ENCODE results near the gene ELMOD3. TPM values are rescaled to one million over a fixed set of nuclear protein-coding genes. Genes with fewer than 3 reads are reported as not detected.
A peak's percentile ranks its signal among the peaks of the same experiment; 100 is the strongest.

ELMOD3 gene
- polyA plus RNA-seq, 1 of the 3 experiments (the other 2 are of a cell fraction) = 15.4 TPM

DNA sequence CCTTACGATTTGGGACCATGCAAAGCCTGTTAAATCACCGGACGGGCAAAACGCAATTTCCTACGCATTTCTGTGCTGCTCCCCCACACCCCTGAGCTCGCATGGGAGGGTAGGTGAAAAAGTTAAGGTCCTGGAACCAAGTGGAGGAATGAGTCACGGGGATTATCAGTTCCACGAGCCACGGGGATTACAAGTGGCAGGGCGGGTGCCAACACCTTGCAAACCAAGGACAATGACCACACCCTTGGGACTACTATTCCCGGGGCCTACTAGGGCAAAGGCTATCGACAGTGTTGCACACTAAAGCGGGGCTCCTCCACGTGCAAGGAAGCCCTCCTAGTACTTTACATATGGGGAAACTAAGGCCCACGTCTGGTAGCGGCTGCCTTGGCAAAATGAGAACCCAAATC lies 688 bp upstream of the ELMOD3 start (continued):
- TF ChIP-seq TEAD4 (IDR thresholded peaks at IDR 0.05; ENCODE audit: borderline replicate concordance, insufficient read depth) (no peak), EZH2phosphoT487 (IDR thresholded peaks at IDR 0.05; ENCODE audit: borderline replicate concordance, low read depth) (no peak), GABPA (IDR thresholded peaks at IDR 0.05; ENCODE audit: low read depth) (no peak), FOXJ3 (CRISPR knock-in tag; IDR thresholded peaks at IDR 0.05) (no peak), FOSL2 (IDR thresholded peaks at IDR 0.05; ENCODE audit: borderline replicate concordance, low read depth) (no peak), TCF12 (IDR thresholded peaks at IDR 0.05) (no peak)

- no peaks in the 10 kb centered on the region for H3F3A ChIP-seq (replicated peaks; ENCODE audit: insufficient read depth)
- DNase-seq = no peak
- H3K9me3 ChIP-seq = no peaks in the 10 kb centered on the region
- TF ChIP-seq GABPA (IDR thresholded peaks at IDR 0.05; ENCODE audit: low read depth) (no peak), ZBTB33 (IDR thresholded peaks at IDR 0.05; ENCODE audit: borderline replicate concordance, low read depth) (no peak), CHD2 (IDR thresholded peaks at IDR 0.05; ENCODE audit: low read length, partially characterized antibody) (no peak), RCOR1 (IDR thresholded peaks at IDR 0.05; ENCODE audit: low read length) (no peak), USF1 (IDR thresholded peaks at IDR 0.05; ENCODE audit: borderline replicate concordance, low read depth) (no peak), ELF1 (IDR thresholded peaks at IDR 0.05) (no peak), GATA2 (CRISPR knock-in tag; IDR thresholded peaks at IDR 0.05) (no peak), TEAD4 (IDR thresholded peaks at IDR 0.05; ENCODE audit: borderline replicate concordance, insufficient read depth) (no peak), NFIC (IDR thresholded peaks at IDR 0.05; ENCODE audit: borderline replicate concordance) (no peak), FOXJ3 (CRISPR knock-in tag; IDR thresholded peaks at IDR 0.05) (no peak), EP300 (IDR thresholded peaks at IDR 0.05; ENCODE audit: borderline replicate concordance in 1 of 2, low read depth in 1 of 2, low read length in 1 of 2) (no peak)
- TF ChIP-seq, protein P1, sequence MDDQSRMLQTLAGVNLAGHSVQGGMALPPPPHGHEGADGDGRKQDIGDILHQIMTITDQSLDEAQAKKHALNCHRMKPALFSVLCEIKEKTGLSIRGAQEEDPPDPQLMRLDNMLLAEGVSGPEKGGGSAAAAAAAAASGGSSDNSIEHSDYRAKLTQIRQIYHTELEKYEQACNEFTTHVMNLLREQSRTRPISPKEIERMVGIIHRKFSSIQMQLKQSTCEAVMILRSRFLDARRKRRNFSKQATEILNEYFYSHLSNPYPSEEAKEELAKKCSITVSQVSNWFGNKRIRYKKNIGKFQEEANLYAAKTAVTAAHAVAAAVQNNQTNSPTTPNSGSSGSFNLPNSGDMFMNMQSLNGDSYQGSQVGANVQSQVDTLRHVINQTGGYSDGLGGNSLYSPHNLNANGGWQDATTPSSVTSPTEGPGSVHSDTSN (IDR thresholded peaks at IDR 0.05) = no peak
- peaks cover 5 to 10% of the 10 kb centered on the region in 2 experiments; a peak in 2 of 4 replicates for H3K4me1 ChIP-seq (ENCODE audit: control insufficient read depth in 1 of 2, insufficient read depth in 2 of 2, low read depth in 1 of 2, low read length in 1 of 2)
- H3K27ac ChIP-seq (ENCODE audit: low read depth in 2 of 2, low read length in 1 of 2) = peak overlapping the region in 1 of 2 experiments; percentile 42; a peak in 1 of 4 replicates
- H3K4me3 ChIP-seq (ENCODE audit: low read depth in 2 of 2, low read length in 1 of 2) = peak overlapping the region; percentile 75 to 89
- no peaks in the 10 kb centered on the region for H4K20me1 ChIP-seq (ENCODE audit: insufficient read depth)
- ChIA-PET POLR2A (interaction anchor here (1.0 to 2.5 kb wide), 7 partner anchors 14 to 257 kb away, joined by 3 to 14 read pairs (median 5); partner anchors contain the start of genes C2orf68, MAT2A, SH2D6 and TGOLN2), CTCF (interaction anchor here (0.8 to 1.4 kb wide), 4 partner anchors 11 to 64 kb away, joined by 3 to 5 read pairs (median 4); partner anchors contain the start of gene TGOLN2)
- H3K9me2 ChIP-seq = no peaks in the 10 kb centered on the region
- no peaks in the 10 kb centered on the region for H3K27me3 ChIP-seq (ENCODE audit: insufficient read depth)
- H3K79me2 ChIP-seq (ENCODE audit: insufficient read depth) = peaks cover 63% of the 10 kb centered on the region
- 16% methylated on average over 3 of the region's 10 CpGs for WGBS (ENCODE audit: low lambda C conversion rate)
- H2AFZ ChIP-seq (ENCODE audit: low read depth) = peak overlapping the region; percentile 80
- H3K4me2 ChIP-seq = peak overlapping the region; percentile 82
- H3K36me3 ChIP-seq (replicated peaks in 1 of 2; ENCODE audit: control insufficient read depth in 1 of 2, insufficient read depth in 2 of 2, low read length in 1 of 2) = peaks cover 20 to 22% of the 10 kb centered on the region in 2 experiments
- H3K9ac ChIP-seq = peak overlapping the region; percentile 89
Measured at GRCh38 chr2:85355073-85355410, 473 bp downstream of the ELMOD3 start.
